ENCODE measurements around the gene LYG2.
"Not testable (repeated sequence)": the region's sequence is repeated elsewhere in the genome, so short reads cannot be mapped to it uniquely, and the experiment has no call there.

Gene LYG2

GRCh38 chr2:99238599-99238998, 16.9 kb downstream of the LYG2 start:
- H3K9ac ChIP-seq (ENCODE audit: insufficient read length, low read depth), result no peak overlapping the region
- DNase-seq (ENCODE audit: low read depth, low spot score), result no peak
- TF ChIP-seq SUZ12 (IDR thresholded peaks at IDR 0.05; ENCODE audit: extremely low read depth, insufficient read depth, insufficient read length) (no peak), ZNF274 (IDR thresholded peaks at IDR 0.05; ENCODE audit: low read depth, low read length) (no peak), YY1 (IDR thresholded peaks at IDR 0.05; ENCODE audit: insufficient read depth, insufficient read length) (no peak)
- H3K27me3 ChIP-seq (ENCODE audit: insufficient read depth, insufficient read length), result no peaks in the 10 kb centered on the region
- H3K4me1 ChIP-seq (ENCODE audit: insufficient read depth, insufficient read length), result no peaks in the 10 kb centered on the region
- no peak overlapping the region for H3K4me3 ChIP-seq (ENCODE audit: insufficient read length, low read depth)
- H3K36me3 ChIP-seq (ENCODE audit: insufficient read depth, insufficient read length, low read length), result peaks cover 3% of the 10 kb centered on the region
- H3K9me3 ChIP-seq (ENCODE audit: insufficient read depth, low read length), result no peaks in the 10 kb centered on the region

GRCh38 chr2:99233177-99233576, 22.3 kb downstream of the LYG2 start:
- H3K27me3 ChIP-seq (ENCODE audit: insufficient read depth, insufficient read length); H3K4me3 ChIP-seq (ENCODE audit: insufficient read length, low read depth); H3K4me1 ChIP-seq (ENCODE audit: insufficient read depth, insufficient read length); H3K9me3 ChIP-seq (ENCODE audit: insufficient read depth, low read length); DNase-seq (ENCODE audit: low read depth, low spot score); H3K36me3 ChIP-seq (ENCODE audit: insufficient read depth, insufficient read length, low read length); H3K9ac ChIP-seq (ENCODE audit: insufficient read length, low read depth): not testable (repeated sequence)

GRCh38 chr2:99217929-99218501, 37.5 kb downstream of the LYG2 start:
- H3K9ac ChIP-seq (ENCODE audit: insufficient read length, low read depth), result no peak overlapping the region
- H3K9me3 ChIP-seq (ENCODE audit: insufficient read depth, low read length), result no peaks in the 10 kb centered on the region
- H3K4me3 ChIP-seq (ENCODE audit: insufficient read length, low read depth), result no peak overlapping the region
- no peak for TF ChIP-seq YY1 (IDR thresholded peaks at IDR 0.05; ENCODE audit: insufficient read depth, insufficient read length)
- no peak for TF ChIP-seq SUZ12 (IDR thresholded peaks at IDR 0.05; ENCODE audit: extremely low read depth, insufficient read depth, insufficient read length)
- TF ChIP-seq ZNF274 (IDR thresholded peaks at IDR 0.05; ENCODE audit: low read depth, low read length), result no peak
- no peaks in the 10 kb centered on the region for H3K4me1 ChIP-seq (ENCODE audit: insufficient read depth, insufficient read length)
- H3K36me3 ChIP-seq (ENCODE audit: insufficient read depth, insufficient read length, low read length), result peaks cover 18% of the 10 kb centered on the region
- DNase-seq (ENCODE audit: low read depth, low spot score), result no peak
- H3K27me3 ChIP-seq (ENCODE audit: insufficient read depth, insufficient read length), result no peaks in the 10 kb centered on the region

GRCh38 chr2:99216096-99216495, 39.4 kb downstream of the LYG2 start:
- H3K9me3 ChIP-seq (ENCODE audit: insufficient read depth, low read length), result no peaks in the 10 kb centered on the region
- no peak overlapping the region for H3K4me3 ChIP-seq (ENCODE audit: insufficient read length, low read depth)
- no peak for DNase-seq (ENCODE audit: low read depth, low spot score)
- no peaks in the 10 kb centered on the region for H3K4me1 ChIP-seq (ENCODE audit: insufficient read depth, insufficient read length)
- H3K36me3 ChIP-seq (ENCODE audit: insufficient read depth, insufficient read length, low read length), result peaks cover 18% of the 10 kb centered on the region
- no peak overlapping the region for H3K9ac ChIP-seq (ENCODE audit: insufficient read length, low read depth)
- TF ChIP-seq ZNF274 (IDR thresholded peaks at IDR 0.05; ENCODE audit: low read depth, low read length), result no peak
- TF ChIP-seq SUZ12 (IDR thresholded peaks at IDR 0.05; ENCODE audit: extremely low read depth, insufficient read depth, insufficient read length), result no peak
- TF ChIP-seq YY1 (IDR thresholded peaks at IDR 0.05; ENCODE audit: insufficient read depth, insufficient read length), result no peak
- H3K27me3 ChIP-seq (ENCODE audit: insufficient read depth, insufficient read length), result no peaks in the 10 kb centered on the region

DNA sequence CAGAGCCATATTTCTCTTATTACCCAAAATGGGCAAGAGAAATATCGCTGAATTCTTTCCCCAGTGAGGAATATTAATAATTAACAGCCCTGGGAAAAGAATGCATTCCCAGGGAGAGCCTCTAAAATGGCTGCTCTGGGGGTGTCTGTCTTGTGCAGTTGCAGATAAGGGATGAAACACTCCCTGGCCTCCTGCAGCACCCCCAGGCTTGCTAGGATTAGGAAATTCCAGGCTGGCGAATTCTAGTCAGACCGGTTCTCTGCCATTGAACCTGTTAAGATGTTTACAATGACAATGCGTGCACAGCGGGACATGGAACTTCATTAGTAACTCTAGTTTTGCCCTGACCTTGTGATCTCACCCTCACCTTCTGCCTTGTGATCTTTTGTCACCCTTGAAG, 50.0 kb downstream of the LYG2 start:
- no peak for TF ChIP-seq YY1 (IDR thresholded peaks at IDR 0.05; ENCODE audit: insufficient read depth, insufficient read length)
- no peak for TF ChIP-seq ZNF274 (IDR thresholded peaks at IDR 0.05; ENCODE audit: low read depth, low read length)
- TF ChIP-seq SUZ12 (IDR thresholded peaks at IDR 0.05; ENCODE audit: extremely low read depth, insufficient read depth, insufficient read length), result no peak
- Histone ChIP-seq H3K9ac (ENCODE audit: insufficient read length, low read depth) (no peak overlapping the region), H3K9me3 (ENCODE audit: insufficient read depth, low read length) (peaks cover 44% of the 10 kb centered on the region), H3K4me1 (ENCODE audit: insufficient read depth, insufficient read length) (no peaks in the 10 kb centered on the region), H3K27me3 (ENCODE audit: insufficient read depth, insufficient read length) (no peaks in the 10 kb centered on the region), H3K36me3 (ENCODE audit: insufficient read depth, insufficient read length, low read length) (peaks cover 15% of the 10 kb centered on the region), H3K4me3 (ENCODE audit: insufficient read length, low read depth) (no peak overlapping the region)
- DNase-seq (ENCODE audit: low read depth, low spot score), result peak; percentile 51

- Histone ChIP-seq H3K4me1 (ENCODE audit: insufficient read depth, insufficient read length) (no peaks in the 10 kb centered on the region), H3K4me3 (ENCODE audit: insufficient read length, low read depth) (no peak overlapping the region), H3K9ac (ENCODE audit: insufficient read length, low read depth) (no peak overlapping the region), H3K36me3 (ENCODE audit: insufficient read depth, insufficient read length, low read length) (peaks cover 39% of the 10 kb centered on the region), H3K9me3 (ENCODE audit: insufficient read depth, low read length) (peaks cover 38% of the 10 kb centered on the region), H3K27me3 (ENCODE audit: insufficient read depth, insufficient read length) (no peaks in the 10 kb centered on the region)
- no peak for DNase-seq (ENCODE audit: low read depth, low spot score)
- TF ChIP-seq YY1 (IDR thresholded peaks at IDR 0.05; ENCODE audit: insufficient read depth, insufficient read length) (no peak), ZNF274 (IDR thresholded peaks at IDR 0.05; ENCODE audit: low read depth, low read length) (no peak), SUZ12 (IDR thresholded peaks at IDR 0.05; ENCODE audit: extremely low read depth, insufficient read depth, insufficient read length) (no peak)
Observed at GRCh38 chr2:99201959-99202678, 53.3 kb downstream of the LYG2 start.

DNA sequence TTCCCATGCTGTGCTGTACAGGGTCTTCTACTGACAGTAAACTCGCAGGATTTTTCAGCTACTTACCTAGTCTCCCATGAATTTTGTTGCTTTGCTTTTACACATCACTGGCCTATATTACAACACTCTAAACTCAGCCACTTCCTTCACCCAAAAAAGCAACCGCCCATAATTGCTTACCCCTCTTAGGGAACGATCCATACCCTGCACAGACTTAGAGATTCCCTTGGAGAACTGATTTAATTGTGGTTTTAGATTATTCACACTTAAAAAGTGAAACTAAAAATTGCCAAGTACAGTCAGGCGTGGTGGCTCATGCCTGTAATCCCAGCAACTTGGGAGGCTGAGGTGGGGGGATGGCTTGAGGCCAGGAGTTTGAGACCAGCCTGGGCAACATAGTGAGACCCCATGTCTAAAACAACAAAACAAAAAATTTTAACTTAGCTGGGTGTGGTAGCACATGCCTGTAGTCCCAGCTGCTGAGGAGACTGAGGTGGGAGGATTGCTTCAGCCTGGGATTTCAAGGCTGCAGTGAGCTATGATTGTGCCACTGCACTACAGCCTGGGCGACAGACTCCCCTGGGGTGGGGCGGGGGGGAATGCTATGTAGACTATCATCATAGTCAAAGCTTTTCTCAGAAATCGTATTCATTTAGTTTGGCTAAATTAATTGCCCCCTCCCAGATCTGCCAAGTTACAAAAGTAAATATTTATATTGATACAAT, 55.2 kb downstream of the LYG2 start:
- Histone ChIP-seq H3K27me3 (ENCODE audit: insufficient read depth, insufficient read length) (no peaks in the 10 kb centered on the region), H3K9me3 (ENCODE audit: insufficient read depth, low read length) (peaks cover 21% of the 10 kb centered on the region), H3K9ac (ENCODE audit: insufficient read length, low read depth) (no peak overlapping the region), H3K36me3 (ENCODE audit: insufficient read depth, insufficient read length, low read length) (peaks cover 58% of the 10 kb centered on the region), H3K4me1 (ENCODE audit: insufficient read depth, insufficient read length) (no peaks in the 10 kb centered on the region), H3K4me3 (ENCODE audit: insufficient read length, low read depth) (no peak overlapping the region)
- no peak for DNase-seq (ENCODE audit: low read depth, low spot score)
- TF ChIP-seq YY1 (IDR thresholded peaks at IDR 0.05; ENCODE audit: insufficient read depth, insufficient read length), result no peak
- no peak for TF ChIP-seq ZNF274 (IDR thresholded peaks at IDR 0.05; ENCODE audit: low read depth, low read length)
- TF ChIP-seq SUZ12 (IDR thresholded peaks at IDR 0.05; ENCODE audit: extremely low read depth, insufficient read depth, insufficient read length), result no peak

Data from NT2/D1 (cell line).